Smooth muscle cell (in vitro differentiated cells): ENCODE measurements around the gene RAD51B. TPM values are rescaled to one million over a fixed set of nuclear protein-coding genes. Genes with fewer than 3 reads are reported as not detected.
A peak's percentile ranks its signal among the peaks of the same experiment; 100 is the strongest.

Experiments used
- DNase-seq: peaks from one replicate; lab custom pipeline; 2025; ENCODE audit not compliant: unreplicated experiment; lab: John Stamatoyannopoulos, UW
- H2AFZ ChIP-seq: fragments of 200-600 bp; sonication (generic); 2 replicates; pipeline ENCODE4 v1.6.0; 2016; ENCODE audit warnings: antibody characterized with exemption, low read depth, mild to moderate bottlenecking
- H3F3A ChIP-seq: fragments of 200-600 bp; sonication (generic); 2 replicates; pipeline ENCODE4 v1.6.0; 2017; ENCODE audit warnings: antibody characterized with exemption, low read depth
- H3K27ac ChIP-seq: fragments of 200-600 bp; sonication (generic); 2 replicates; pipeline ENCODE4 v1.5.1; 2016; ENCODE audit warnings: low read depth, mild to moderate bottlenecking
- H3K27me3 ChIP-seq: fragments of 200-600 bp; sonication (generic); 2 replicates; pipeline ENCODE4 v1.6.1; 2016; ENCODE audit warnings: low read depth, mild to moderate bottlenecking
- H3K36me3 ChIP-seq: fragments of 200-600 bp; sonication (generic); 2 replicates; pipeline ENCODE4 v1.5.1; 2016; ENCODE audit warnings: low read depth
- H3K4me1 ChIP-seq: fragments of 200-600 bp; sonication (generic); 2 replicates; pipeline ENCODE4 v1.5.1; 2016; ENCODE audit warnings: low read depth
- H3K4me2 ChIP-seq: fragments of 200-600 bp; sonication (generic); 2 replicates; pipeline ENCODE4 v1.6.0; 2016; ENCODE audit warnings: mild to moderate bottlenecking
- H3K4me3 ChIP-seq: fragments of 200-600 bp; sonication (generic); 2 replicates; pipeline ENCODE4 v1.5.1; 2016; ENCODE audit warnings: mild to moderate bottlenecking
- H3K79me2 ChIP-seq: fragments of 200-600 bp; sonication (generic); 2 replicates; pipeline ENCODE4 v1.6.0; 2016; ENCODE audit warnings: low read depth, mild to moderate bottlenecking
- H3K9ac ChIP-seq: fragments of 200-600 bp; sonication (generic); 2 replicates; pipeline ENCODE4 v1.6.0; 2016; ENCODE audit warnings: low read depth
- H3K9me3 ChIP-seq: fragments of 200-600 bp; sonication (generic); replicated peaks from 2 replicates; pipeline ENCODE4 v1.5.1; 2016; ENCODE audit warnings: low read depth
- H4K20me1 ChIP-seq: fragments of 200-600 bp; sonication (generic); 2 replicates; pipeline ENCODE4 v1.6.0; 2016; ENCODE audit warnings: low read depth
- CTCF ChIP-seq: fragments of 200-600 bp; sonication (generic); IDR thresholded peaks from 2 replicates; pipeline ENCODE4 v1.5.1; 2017; ENCODE audit warnings: borderline replicate concordance, mild to moderate bottlenecking, antibody characterized with exemption; ENCODE audit not compliant: insufficient read depth, poor library complexity, severe bottlenecking
- WGBS: methylation state at CpG from one replicate; pipeline ENCODE4 v1.1.7; 2016; ENCODE audit warnings: low lambda C conversion rate; 5-methylcytosine and 5-hydroxymethylcytosine counted together
- polyA plus RNA-seq: library from polyadenylated mRNA; unstranded; fragments of >200 nt; fragmentation: Nextera tagmentation; extraction: Ambion mirVana; gene quantifications from 2 replicates; pipeline ENCODE4 v1.2.1, GENCODE V29; 2016
- total RNA-seq: library from RNA; depleted of rRNA; stranded (reverse); fragments of >200 nt; gene quantifications from 2 replicates; pipeline ENCODE4 v1.2.3, GENCODE V29; 2014

RAD51B gene
- total and polyA plus RNA-seq, 2 experiments from 2014 or later: 4.6 to 5.3 TPM

GRCh38 chr14:68243450-68244010 is 424.0 kb downstream of the RAD51B start:
- no peak for DNase-seq
- Histone ChIP-seq H3K79me2 (no peaks in the 10 kb centered on the region), H3K4me1 (peaks cover 59% of the 10 kb centered on the region), H3K27ac (peak overlapping the region; percentile 52), H3K27me3 (no peaks in the 10 kb centered on the region), H3K4me2 (peak overlapping the region; percentile 13), H3K9me3 (no peaks in the 10 kb centered on the region), H3F3A (peaks cover 39% of the 10 kb centered on the region), H2AFZ (no peak overlapping the region), H4K20me1 (no peaks in the 10 kb centered on the region), H3K4me3 (no peak overlapping the region), H3K36me3 (no peaks in the 10 kb centered on the region), H3K9ac (no peak overlapping the region)
- 47% methylated on average over 3 of the region's 3 CpGs for WGBS
- no peak for TF ChIP-seq CTCF

DNA sequence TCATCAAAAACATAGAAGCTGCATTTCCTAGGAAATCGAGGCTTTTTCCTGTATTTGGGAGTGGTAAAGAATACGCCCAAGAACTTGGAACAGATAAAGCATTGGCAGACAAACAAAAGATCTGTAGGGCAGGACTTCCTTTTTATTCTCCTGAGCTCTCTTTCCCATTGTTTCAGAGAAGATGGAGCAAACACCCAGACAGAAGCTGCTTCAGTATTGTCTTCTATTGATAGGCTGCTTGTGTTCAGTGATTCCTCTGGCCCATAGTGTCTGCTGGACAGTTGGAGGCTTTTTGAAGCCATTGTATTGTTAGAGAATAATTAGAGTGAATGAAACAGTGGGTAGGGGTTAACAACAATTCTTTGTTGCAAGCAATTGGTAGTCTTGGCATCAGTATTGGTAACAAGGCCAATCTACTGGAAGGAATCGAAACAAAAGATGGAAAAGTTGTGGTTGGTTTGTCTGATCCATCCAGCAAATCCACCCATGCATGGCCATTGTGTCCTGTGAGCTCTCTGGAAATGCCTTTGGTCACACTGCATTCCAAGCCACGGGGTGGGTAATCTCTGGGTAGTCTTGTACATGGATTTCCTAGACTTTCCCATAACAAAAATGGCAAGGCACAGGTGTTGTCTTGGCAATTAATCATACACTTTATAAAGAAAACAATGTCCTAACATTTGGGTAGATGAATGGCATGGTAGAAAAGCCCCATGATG is 424.8 kb downstream of the RAD51B start:
- Histone ChIP-seq H3K36me3 (no peaks in the 10 kb centered on the region), H3F3A (peaks cover 39% of the 10 kb centered on the region), H2AFZ (no peak overlapping the region), H3K9ac (no peak overlapping the region), H3K79me2 (no peaks in the 10 kb centered on the region), H3K4me1 (peaks cover 68% of the 10 kb centered on the region), H3K4me3 (no peak overlapping the region), H3K4me2 (no peak overlapping the region), H3K27me3 (no peaks in the 10 kb centered on the region), H3K9me3 (no peaks in the 10 kb centered on the region), H4K20me1 (no peaks in the 10 kb centered on the region), H3K27ac (peak overlapping the region; percentile 94)
- no peak for TF ChIP-seq CTCF
- WGBS: 72% methylated on average over 4 of the region's 4 CpGs
- no peak for DNase-seq

DNA sequence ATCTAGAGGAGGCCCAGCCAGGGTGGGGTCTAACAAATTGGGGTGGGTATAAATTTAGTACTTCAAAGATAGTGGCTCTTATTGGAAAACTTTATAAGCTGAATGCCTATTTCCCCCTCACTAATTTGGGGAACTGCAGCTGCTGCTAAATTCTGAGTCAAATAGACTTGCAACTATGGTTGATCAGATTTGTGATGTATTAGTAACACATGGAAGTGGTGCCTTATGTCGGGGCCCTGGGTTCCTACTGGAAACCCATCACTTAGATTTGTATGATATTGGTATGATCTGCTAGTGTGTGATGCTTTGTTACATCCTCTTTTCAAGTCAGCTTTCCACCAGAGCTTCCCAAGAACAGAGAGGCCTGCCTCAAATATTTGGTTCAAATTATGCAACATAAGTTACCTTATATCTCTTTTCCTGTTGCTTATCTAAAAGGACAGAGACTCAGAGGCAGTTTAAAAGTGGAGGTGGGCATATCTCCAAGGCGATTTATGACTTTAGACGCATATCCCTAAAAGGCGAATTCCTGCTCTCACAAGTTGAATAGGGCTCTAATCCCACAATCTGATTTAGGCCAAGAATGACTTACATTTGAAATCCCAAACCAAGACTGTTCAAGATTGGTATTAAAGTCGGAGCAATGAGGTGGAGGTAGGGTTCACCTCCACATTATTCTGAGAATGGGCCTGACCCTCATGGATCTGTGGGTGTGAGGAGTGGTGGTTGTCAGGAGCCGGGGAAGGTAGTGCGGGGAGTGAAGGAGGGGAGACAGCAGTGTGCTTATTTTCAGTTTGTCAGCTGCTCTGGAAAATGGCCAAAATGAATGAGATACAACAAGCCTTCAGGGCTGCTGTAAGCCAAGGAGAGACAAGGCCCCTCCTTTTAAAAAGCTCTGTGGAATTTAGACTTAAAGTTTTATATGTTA is 425.8 kb downstream of the RAD51B start:
- peak overlapping the region; percentile 43 for H3K9ac ChIP-seq
- no peaks in the 10 kb centered on the region for H3K27me3 ChIP-seq
- no peak for DNase-seq
- H4K20me1 ChIP-seq: no peaks in the 10 kb centered on the region
- H3K79me2 ChIP-seq: no peaks in the 10 kb centered on the region
- peak overlapping the region; percentile 71 for H3K4me2 ChIP-seq
- TF ChIP-seq CTCF: no peak
- H3K4me3 ChIP-seq: no peak overlapping the region
- no peak overlapping the region for H2AFZ ChIP-seq
- no peaks in the 10 kb centered on the region for H3K36me3 ChIP-seq
- H3K4me1 ChIP-seq: peaks cover 73% of the 10 kb centered on the region
- 35% methylated on average over 7 of the region's 7 CpGs for WGBS
- H3K9me3 ChIP-seq: no peaks in the 10 kb centered on the region
- peak overlapping the region; percentile 94 for H3K27ac ChIP-seq
- H3F3A ChIP-seq: peaks cover 40% of the 10 kb centered on the region
